ENCODE data around the gene LGI4.

LGI4 gene

DNA sequence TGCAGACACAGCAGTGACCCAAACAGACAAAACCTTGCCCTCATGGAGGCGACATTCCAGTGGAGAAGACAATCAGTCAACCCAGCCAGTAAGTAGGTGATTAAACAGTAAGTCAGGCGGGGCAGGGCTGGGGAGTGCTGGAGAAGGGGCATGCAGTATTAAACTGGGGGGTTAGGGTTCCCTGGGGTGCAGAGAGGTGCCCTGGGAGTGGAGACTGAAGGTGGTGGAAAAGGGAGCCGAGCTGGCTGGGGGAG, 50.4 kb downstream of the LGI4 start:
- no peak for DNase-seq

GRCh38 chr19:35083691-35084508, 51.0 kb downstream of the LGI4 start:
- no peak for DNase-seq

DNA sequence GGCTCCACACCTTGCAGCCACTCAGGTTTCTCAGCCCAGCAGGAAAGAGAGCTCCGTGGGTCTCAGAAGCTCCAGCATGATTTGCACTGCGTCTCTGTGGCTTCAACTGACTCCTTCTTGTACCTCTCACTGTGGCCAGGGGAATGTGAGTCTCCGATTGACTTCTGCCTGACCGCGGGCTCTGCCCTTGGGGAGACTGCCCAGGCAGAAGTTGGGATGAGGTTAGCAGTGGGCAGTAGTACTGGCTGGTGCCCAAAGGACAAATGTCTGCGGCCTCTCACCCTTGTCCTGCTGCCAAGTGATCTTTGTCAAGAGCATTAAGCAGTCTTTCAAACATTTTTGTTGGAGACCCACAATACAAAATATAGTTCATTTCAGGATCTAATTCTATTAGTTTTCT, 53.7 kb downstream of the LGI4 start:
- no peak for DNase-seq

- no peak for DNase-seq
Observed at GRCh38 chr19:35080613-35081170, 54.2 kb downstream of the LGI4 start.

GRCh38 chr19:35079826-35080225, 55.0 kb downstream of the LGI4 start:
- DNase-seq: no peak

GRCh38 chr19:35077411-35078223, 57.2 kb downstream of the LGI4 start:
- DNase-seq: no peak

GRCh38 chr19:35076657-35077056, 58.2 kb downstream of the LGI4 start:
- no peak for DNase-seq

DNA sequence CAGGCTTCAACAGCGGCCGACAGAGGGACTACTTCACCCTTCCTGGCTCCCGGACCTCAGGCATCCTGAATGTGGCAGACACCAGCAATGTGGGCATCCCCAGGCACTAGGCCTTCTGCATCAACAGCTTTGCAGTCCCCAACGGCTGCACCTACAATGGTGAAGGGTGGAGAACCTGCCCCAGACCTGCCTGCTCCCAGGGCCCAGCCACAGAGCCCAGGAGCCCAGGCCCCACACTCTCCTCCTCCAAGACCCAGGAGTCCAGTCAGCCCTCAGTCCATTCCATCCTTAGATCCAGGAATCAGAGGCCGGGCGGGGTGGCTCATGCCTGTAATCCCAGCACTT, 58.9 kb downstream of the LGI4 start:
- DNase-seq: no peak

GRCh38 chr19:35075202-35076025, 59.4 kb downstream of the LGI4 start:
- DNase-seq: no peak

Measured in activated CD4-positive, alpha-beta T cell treated with anti-CD3 and anti-CD28 coated beads, Interleukin-10, Interleukin-2, amounts not matched to agents 100 ng/mL and 50 ng/mL, durations not matched to agents 16 hours and 8 hours (primary cell).